A673 (cell line): Measurements from ENCODE around the gene FUT9.

Source experiments
- EZH2 ChIP-seq: fragments of 200-600 bp; sonication (generic); IDR thresholded peaks from 2 replicates; pipeline ENCODE4 v1.6.1; 2017; ENCODE audit warnings: borderline replicate concordance, low read depth, mild to moderate bottlenecking, mixed read lengths, antibody characterized with exemption, low read length; ENCODE audit not compliant: poor library complexity, severe bottlenecking
- TF ChIP-seq, protein P1 (sequence below): fragments of 300-800, 200-600 bp; sonication (generic); conservative IDR thresholded peaks from 2 replicates; pipeline ENCODE4 v1.5.1; 2017; ENCODE audit warnings: low read depth, mild to moderate bottlenecking, antibody characterized with exemption, low read length, moderate library complexity, mixed read lengths

DNA sequence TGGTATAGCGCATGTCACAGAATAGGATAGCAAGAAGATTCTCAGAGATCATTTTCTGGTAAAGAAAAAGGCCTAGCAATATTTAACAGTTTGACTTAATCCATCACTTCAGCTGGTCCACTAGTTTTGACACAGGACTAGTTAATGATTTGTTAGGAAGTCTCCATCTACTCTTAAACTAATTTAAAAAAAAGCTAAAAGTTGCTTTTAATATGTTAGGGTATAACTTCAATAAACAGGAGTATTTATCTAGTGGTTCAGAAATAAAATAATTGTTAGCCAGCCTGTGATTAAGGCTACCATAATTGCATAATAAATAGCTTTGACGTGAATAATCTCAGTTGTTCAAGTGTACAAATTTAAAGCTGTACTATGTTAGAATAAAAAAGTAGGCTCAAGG is 195.6 kb downstream of the FUT9 start:
- TF ChIP-seq, protein P1, sequence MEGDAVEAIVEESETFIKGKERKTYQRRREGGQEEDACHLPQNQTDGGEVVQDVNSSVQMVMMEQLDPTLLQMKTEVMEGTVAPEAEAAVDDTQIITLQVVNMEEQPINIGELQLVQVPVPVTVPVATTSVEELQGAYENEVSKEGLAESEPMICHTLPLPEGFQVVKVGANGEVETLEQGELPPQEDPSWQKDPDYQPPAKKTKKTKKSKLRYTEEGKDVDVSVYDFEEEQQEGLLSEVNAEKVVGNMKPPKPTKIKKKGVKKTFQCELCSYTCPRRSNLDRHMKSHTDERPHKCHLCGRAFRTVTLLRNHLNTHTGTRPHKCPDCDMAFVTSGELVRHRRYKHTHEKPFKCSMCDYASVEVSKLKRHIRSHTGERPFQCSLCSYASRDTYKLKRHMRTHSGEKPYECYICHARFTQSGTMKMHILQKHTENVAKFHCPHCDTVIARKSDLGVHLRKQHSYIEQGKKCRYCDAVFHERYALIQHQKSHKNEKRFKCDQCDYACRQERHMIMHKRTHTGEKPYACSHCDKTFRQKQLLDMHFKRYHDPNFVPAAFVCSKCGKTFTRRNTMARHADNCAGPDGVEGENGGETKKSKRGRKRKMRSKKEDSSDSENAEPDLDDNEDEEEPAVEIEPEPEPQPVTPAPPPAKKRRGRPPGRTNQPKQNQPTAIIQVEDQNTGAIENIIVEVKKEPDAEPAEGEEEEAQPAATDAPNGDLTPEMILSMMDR = no peak
- TF ChIP-seq EZH2 = no peak
